SK-N-SH (cell line): ENCODE data around the gene CDC45.

Source experiments
- EP300 ChIP-seq, 2 experiments: IDR thresholded peaks; 2 replicates each; pipeline versions ENCODE4 v1.4.0 to v1.6.1; 2012; ENCODE audit warnings: borderline replicate concordance in 1 of 2, low read depth in 1 of 2, low read length in 1 of 2
- FOXJ3 ChIP-seq: sonication (generic); formaldehyde crosslinking; IDR thresholded peaks from 2 replicates; pipeline ENCODE4 v1.5.1; 2020; ENCODE audit warnings: mild to moderate bottlenecking, missing genetic modification reagents
- MEF2A ChIP-seq: IDR thresholded peaks from 2 replicates; pipeline ENCODE4 v1.4.0; 2012; ENCODE audit warnings: low read depth, borderline replicate concordance
- POLR2AphosphoS5 ChIP-seq: IDR thresholded peaks from 2 replicates; pipeline ENCODE4 v1.6.1; 2012; ENCODE audit warnings: low read depth, low read length
- RAD21 ChIP-seq: IDR thresholded peaks from 2 replicates; pipeline ENCODE4 v1.6.1; 2012; ENCODE audit warnings: mild to moderate bottlenecking, low read length
- RCOR1 ChIP-seq: fragments of 150-350 bp; IDR thresholded peaks from 2 replicates; pipeline ENCODE4 v1.6.1; 2017; ENCODE audit warnings: antibody characterized with exemption, low read length
- SIN3A ChIP-seq: IDR thresholded peaks from 2 replicates; pipeline ENCODE4 v1.6.1; 2012; ENCODE audit warnings: low read depth, mild to moderate bottlenecking, low read length, moderate library complexity, borderline replicate concordance
- SMC3 ChIP-seq: IDR thresholded peaks from 2 replicates; pipeline ENCODE4 v1.6.1; 2012; ENCODE audit warnings: low read depth, low read length, improper control_type of control experiment
- TEAD4 ChIP-seq: IDR thresholded peaks from 2 replicates; pipeline ENCODE4 v1.4.0; 2012; ENCODE audit warnings: mild to moderate bottlenecking, borderline replicate concordance; ENCODE audit not compliant: insufficient read depth
- YY1 ChIP-seq: IDR thresholded peaks from 2 replicates; pipeline ENCODE4 v1.4.0; 2012; ENCODE audit warnings: low read depth, mild to moderate bottlenecking
- TF ChIP-seq, protein P1 (sequence below): fragments of 200-600 bp; sonication (generic); IDR thresholded peaks from 2 replicates; pipeline ENCODE4 v1.6.1; 2017; ENCODE audit warnings: antibody characterized with exemption, mild to moderate bottlenecking, moderate library complexity
- TF ChIP-seq, protein P2 (sequence below): IDR thresholded peaks from 2 replicates; pipeline ENCODE4; 2012
- TF ChIP-seq, protein P3 (sequence below): IDR thresholded peaks from 2 replicates; pipeline ENCODE4 v1.4.0; 2012; ENCODE audit warnings: low read depth, borderline replicate concordance

DNA sequence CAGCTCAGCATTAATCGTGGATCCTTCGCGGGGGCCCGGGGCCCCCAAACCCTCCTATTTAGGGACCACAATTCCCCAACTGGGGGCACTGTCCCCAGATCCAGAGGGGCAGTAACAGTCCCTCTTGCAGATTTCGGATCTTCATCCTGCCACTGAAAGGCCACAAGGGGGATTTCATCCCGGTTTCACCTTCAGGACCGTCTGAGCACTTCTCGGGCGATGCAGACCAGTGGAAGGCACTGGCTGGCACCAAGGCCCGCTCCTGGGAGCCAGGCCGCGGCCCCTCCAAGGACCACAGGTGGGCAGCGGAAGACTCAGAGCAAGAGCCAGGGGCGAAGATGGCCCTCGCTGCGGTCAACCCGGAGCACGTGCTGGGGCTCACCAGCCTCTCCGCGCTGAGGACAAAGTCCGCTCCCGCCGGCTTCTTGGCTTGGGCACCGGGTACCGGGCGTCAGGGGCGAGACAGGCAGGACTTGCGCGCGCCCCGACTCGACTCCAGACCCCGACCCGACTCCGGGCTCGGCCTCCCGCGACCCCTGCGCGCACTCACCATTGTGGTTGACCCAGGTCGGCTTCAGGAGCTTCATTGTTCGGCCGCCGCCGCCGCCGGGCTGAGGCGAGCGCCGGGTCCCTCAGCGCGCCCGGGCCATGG lies 48.7 kb upstream of the CDC45 start:
- no peak for TF ChIP-seq YY1
- no peak for TF ChIP-seq RCOR1
- TF ChIP-seq, protein P1, sequence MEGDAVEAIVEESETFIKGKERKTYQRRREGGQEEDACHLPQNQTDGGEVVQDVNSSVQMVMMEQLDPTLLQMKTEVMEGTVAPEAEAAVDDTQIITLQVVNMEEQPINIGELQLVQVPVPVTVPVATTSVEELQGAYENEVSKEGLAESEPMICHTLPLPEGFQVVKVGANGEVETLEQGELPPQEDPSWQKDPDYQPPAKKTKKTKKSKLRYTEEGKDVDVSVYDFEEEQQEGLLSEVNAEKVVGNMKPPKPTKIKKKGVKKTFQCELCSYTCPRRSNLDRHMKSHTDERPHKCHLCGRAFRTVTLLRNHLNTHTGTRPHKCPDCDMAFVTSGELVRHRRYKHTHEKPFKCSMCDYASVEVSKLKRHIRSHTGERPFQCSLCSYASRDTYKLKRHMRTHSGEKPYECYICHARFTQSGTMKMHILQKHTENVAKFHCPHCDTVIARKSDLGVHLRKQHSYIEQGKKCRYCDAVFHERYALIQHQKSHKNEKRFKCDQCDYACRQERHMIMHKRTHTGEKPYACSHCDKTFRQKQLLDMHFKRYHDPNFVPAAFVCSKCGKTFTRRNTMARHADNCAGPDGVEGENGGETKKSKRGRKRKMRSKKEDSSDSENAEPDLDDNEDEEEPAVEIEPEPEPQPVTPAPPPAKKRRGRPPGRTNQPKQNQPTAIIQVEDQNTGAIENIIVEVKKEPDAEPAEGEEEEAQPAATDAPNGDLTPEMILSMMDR: peak; percentile 41
- no peak for TF ChIP-seq EP300 (IDR thresholded peaks at IDR 0.05; ENCODE audit: borderline replicate concordance in 1 of 2, low read depth in 1 of 2, low read length in 1 of 2)
- TF ChIP-seq SMC3: no peak
- no peak for TF ChIP-seq TEAD4
- TF ChIP-seq, protein P2, sequence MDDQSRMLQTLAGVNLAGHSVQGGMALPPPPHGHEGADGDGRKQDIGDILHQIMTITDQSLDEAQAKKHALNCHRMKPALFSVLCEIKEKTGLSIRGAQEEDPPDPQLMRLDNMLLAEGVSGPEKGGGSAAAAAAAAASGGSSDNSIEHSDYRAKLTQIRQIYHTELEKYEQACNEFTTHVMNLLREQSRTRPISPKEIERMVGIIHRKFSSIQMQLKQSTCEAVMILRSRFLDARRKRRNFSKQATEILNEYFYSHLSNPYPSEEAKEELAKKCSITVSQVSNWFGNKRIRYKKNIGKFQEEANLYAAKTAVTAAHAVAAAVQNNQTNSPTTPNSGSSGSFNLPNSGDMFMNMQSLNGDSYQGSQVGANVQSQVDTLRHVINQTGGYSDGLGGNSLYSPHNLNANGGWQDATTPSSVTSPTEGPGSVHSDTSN: no peak
- no peak for TF ChIP-seq SIN3A
- no peak for TF ChIP-seq POLR2AphosphoS5
- no peak for TF ChIP-seq MEF2A
- TF ChIP-seq RAD21: no peak
- TF ChIP-seq FOXJ3 (CRISPR knock-in tag): no peak
- TF ChIP-seq, protein P3, sequence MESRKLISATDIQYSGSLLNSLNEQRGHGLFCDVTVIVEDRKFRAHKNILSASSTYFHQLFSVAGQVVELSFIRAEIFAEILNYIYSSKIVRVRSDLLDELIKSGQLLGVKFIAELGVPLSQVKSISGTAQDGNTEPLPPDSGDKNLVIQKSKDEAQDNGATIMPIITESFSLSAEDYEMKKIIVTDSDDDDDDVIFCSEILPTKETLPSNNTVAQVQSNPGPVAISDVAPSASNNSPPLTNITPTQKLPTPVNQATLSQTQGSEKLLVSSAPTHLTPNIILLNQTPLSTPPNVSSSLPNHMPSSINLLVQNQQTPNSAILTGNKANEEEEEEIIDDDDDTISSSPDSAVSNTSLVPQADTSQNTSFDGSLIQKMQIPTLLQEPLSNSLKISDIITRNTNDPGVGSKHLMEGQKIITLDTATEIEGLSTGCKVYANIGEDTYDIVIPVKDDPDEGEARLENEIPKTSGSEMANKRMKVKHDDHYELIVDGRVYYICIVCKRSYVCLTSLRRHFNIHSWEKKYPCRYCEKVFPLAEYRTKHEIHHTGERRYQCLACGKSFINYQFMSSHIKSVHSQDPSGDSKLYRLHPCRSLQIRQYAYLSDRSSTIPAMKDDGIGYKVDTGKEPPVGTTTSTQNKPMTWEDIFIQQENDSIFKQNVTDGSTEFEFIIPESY: no peak
